ENCODE data around the gene SLC46A1.
A peak's percentile ranks its signal among the peaks of the same experiment; 100 is the strongest.

SLC46A1 gene

GRCh38 chr17:28347261-28347891 lies 58.6 kb downstream of the SLC46A1 start:
- peak; percentile 89 for ATAC-seq
- no peak for TF ChIP-seq ZNF8 (CRISPR knock-in tag; IDR thresholded peaks at IDR 0.05)
- no peak for TF ChIP-seq TSHZ2 (CRISPR knock-in tag; IDR thresholded peaks at IDR 0.05)
- peak; percentile 46; the same call in 1 of the 2 replicates for TF ChIP-seq CSDC2 (CRISPR knock-in tag; IDR thresholded peaks at IDR 0.05)
- TF ChIP-seq TCF4 (CRISPR knock-in tag; IDR thresholded peaks at IDR 0.05; ENCODE audit: borderline replicate concordance), result no peak
- TF ChIP-seq OSR1 (CRISPR knock-in tag; IDR thresholded peaks at IDR 0.05), result no peak
- TF ChIP-seq SNAI2 (CRISPR knock-in tag; IDR thresholded peaks at IDR 0.05), result no peak
- TF ChIP-seq BACH2 (CRISPR knock-in tag; IDR thresholded peaks at IDR 0.05; ENCODE audit: borderline replicate concordance), result no peak
- TF ChIP-seq GLIS3 (CRISPR knock-in tag; IDR thresholded peaks at IDR 0.05), result 0 out of 2 replicates have a peak, but pooled peaks have one; percentile 3

- ATAC-seq, result peak; percentile 59
- TF ChIP-seq PATZ1 (CRISPR knock-in tag; IDR thresholded peaks at IDR 0.05; ENCODE audit: borderline replicate concordance) (no peak), CSDC2 (CRISPR knock-in tag; IDR thresholded peaks at IDR 0.05) (no peak), ZC3H10 (CRISPR knock-in tag; IDR thresholded peaks at IDR 0.05) (no peak), ZNF70 (CRISPR knock-in tag; IDR thresholded peaks at IDR 0.05) (no peak), TSHZ2 (CRISPR knock-in tag; IDR thresholded peaks at IDR 0.05) (no peak), SNAI2 (CRISPR knock-in tag; IDR thresholded peaks at IDR 0.05) (no peak), ESRRG (CRISPR knock-in tag; IDR thresholded peaks at IDR 0.05) (no peak), POU6F1 (CRISPR knock-in tag; IDR thresholded peaks at IDR 0.05; ENCODE audit: borderline replicate concordance, low read depth) (no peak), BACH2 (CRISPR knock-in tag; IDR thresholded peaks at IDR 0.05; ENCODE audit: borderline replicate concordance) (no peak), TCF4 (CRISPR knock-in tag; IDR thresholded peaks at IDR 0.05; ENCODE audit: borderline replicate concordance) (no peak), ZNF8 (CRISPR knock-in tag; IDR thresholded peaks at IDR 0.05) (no peak), ZFP3 (CRISPR knock-in tag; IDR thresholded peaks at IDR 0.05) (no peak), ZFP30 (CRISPR knock-in tag; IDR thresholded peaks at IDR 0.05) (no peak), GLIS3 (CRISPR knock-in tag; IDR thresholded peaks at IDR 0.05) (no peak), RARB (CRISPR knock-in tag; IDR thresholded peaks at IDR 0.05) (no peak), OSR1 (CRISPR knock-in tag; IDR thresholded peaks at IDR 0.05) (no peak), ZNF565 (CRISPR knock-in tag; conservative IDR thresholded peaks at IDR 0.05; ENCODE audit: low read depth) (no peak), CREB5 (CRISPR knock-in tag; IDR thresholded peaks at IDR 0.05; ENCODE audit: low read depth) (no peak)
These were observed 59.2 kb downstream of the SLC46A1 start for GRCh38 chr17:28346746-28347246.

- no peak for ATAC-seq
- TF ChIP-seq TOX (CRISPR knock-in tag; IDR thresholded peaks at IDR 0.05; ENCODE audit: borderline replicate concordance) (no peak), CSDC2 (CRISPR knock-in tag; IDR thresholded peaks at IDR 0.05) (no peak), ZFP30 (CRISPR knock-in tag; IDR thresholded peaks at IDR 0.05) (no peak), POU6F1 (CRISPR knock-in tag; IDR thresholded peaks at IDR 0.05; ENCODE audit: borderline replicate concordance, low read depth) (no peak), ISL1 (CRISPR knock-in tag; IDR thresholded peaks at IDR 0.05) (no peak), PPARA (CRISPR knock-in tag; IDR thresholded peaks at IDR 0.05; ENCODE audit: borderline replicate concordance) (no peak), ZNF70 (CRISPR knock-in tag; IDR thresholded peaks at IDR 0.05) (no peak), CREB5 (CRISPR knock-in tag; IDR thresholded peaks at IDR 0.05; ENCODE audit: low read depth) (no peak), ZC3H10 (CRISPR knock-in tag; IDR thresholded peaks at IDR 0.05) (no peak)
These were observed 59.8 kb downstream of the SLC46A1 start for GRCh38 chr17:28346199-28346580.

Measured in SK-N-SH treated with all-trans-retinoic acid at 6 μM for 48 hours (cell line).